HepG2 (cell line): ENCODE measurements around the gene TRAPPC3. TPM values are rescaled to one million over a fixed set of nuclear protein-coding genes. Genes with fewer than 3 reads are reported as not detected.
A peak's percentile ranks its signal among the peaks of the same experiment; 100 is the strongest.

ENCODE experiments used
- CCDC6 ChIP-seq: sonication (generic); formaldehyde crosslinking; IDR thresholded peaks from 2 replicates; pipeline ENCODE4 v1.8.1; 2022; ENCODE audit warnings: mild to moderate bottlenecking, missing genetic modification reagents, moderate library complexity
- CENPT ChIP-seq: sonication (generic); formaldehyde crosslinking; IDR thresholded peaks from 2 replicates; pipeline ENCODE4 v1.8.0; 2022; ENCODE audit warnings: low read depth, mild to moderate bottlenecking, moderate library complexity, missing genetic modification reagents
- DBP ChIP-seq: sonication (generic); formaldehyde crosslinking; IDR thresholded peaks from 2 replicates; pipeline ENCODE4 v1.4.0; 2020; ENCODE audit warnings: missing genetic modification reagents; ENCODE audit errors: not compliant biosample characterization
- DNMT3B ChIP-seq: conservative IDR thresholded peaks from 2 replicates; pipeline ENCODE4 v1.6.1; 2016; ENCODE audit warnings: missing biosample characterization, control low read depth
- FOXO4 ChIP-seq: sonication (generic); formaldehyde crosslinking; conservative IDR thresholded peaks from 2 replicates; pipeline ENCODE4 v1.8.1; 2023; ENCODE audit warnings: missing genetic modification reagents
- IRF2 ChIP-seq: IDR thresholded peaks from 2 replicates; pipeline ENCODE4 v1.6.1; 2018; ENCODE audit warnings: missing genetic modification reagents, missing compliant biosample characterization
- KLF16 ChIP-seq, 2 experiments: sonication (generic) in 1 of 2; formaldehyde crosslinking in 1 of 2; IDR thresholded peaks; 2 replicates each; pipeline versions ENCODE4 v1.6.1 to v1.8.0; 2016 to 2023; ENCODE audit warnings: missing genetic modification reagents in 2 of 2, missing compliant biosample characterization in 1 of 2
- NFIB ChIP-seq: sonication (generic); formaldehyde crosslinking; IDR thresholded peaks from 2 replicates; pipeline ENCODE4 v1.9.0; 2021; ENCODE audit warnings: missing genetic modification reagents, mild to moderate bottlenecking, borderline replicate concordance
- PCBP2 ChIP-seq: fragments of 200-400 bp; formaldehyde crosslinking; optimal IDR thresholded peaks from 2 replicates; pipeline ENCODE3; 2018; ENCODE audit warnings: low read length, low read depth; ENCODE audit not compliant: poor library complexity, severe bottlenecking
- SMC3 ChIP-seq: IDR thresholded peaks from 2 replicates; pipeline ENCODE4 v1.6.1; 2011; ENCODE audit warnings: low read length, improper control_type of control experiment
- SRSF1 ChIP-seq: fragments of 200-400 bp; formaldehyde crosslinking; optimal IDR thresholded peaks from 2 replicates; pipeline ENCODE3; 2017; ENCODE audit warnings: mild to moderate bottlenecking, low read depth, low read length, moderate library complexity
- SYNCRIP ChIP-seq: fragments of 200-400 bp; formaldehyde crosslinking; IDR thresholded peaks from 2 replicates; pipeline ENCODE4 v1.6.1; 2018; ENCODE audit warnings: mild to moderate bottlenecking, low read depth, low read length; ENCODE audit not compliant: insufficient read depth
- TRIM24 ChIP-seq: sonication (generic); formaldehyde crosslinking; IDR thresholded peaks from 2 replicates; pipeline ENCODE4 v1.8.0; 2022; ENCODE audit warnings: mild to moderate bottlenecking, missing genetic modification reagents
- YY1 ChIP-seq: IDR thresholded peaks from 2 replicates; pipeline ENCODE4 v1.6.1; 2011; ENCODE audit warnings: low read length, low read depth, moderate library complexity, mild to moderate bottlenecking; ENCODE audit not compliant: insufficient read depth, insufficient replicate concordance
- ZBTB7A ChIP-seq: sonication (generic); formaldehyde crosslinking; IDR thresholded peaks from 2 replicates; pipeline ENCODE4 v1.8.0; 2022; ENCODE audit warnings: mild to moderate bottlenecking, missing genetic modification reagents
- ZFP36L1 ChIP-seq: sonication (generic); formaldehyde crosslinking; IDR thresholded peaks from 2 replicates; pipeline ENCODE4 v1.8.0; 2022; ENCODE audit warnings: mild to moderate bottlenecking, missing genetic modification reagents, moderate library complexity
- ZFY ChIP-seq: sonication (generic); formaldehyde crosslinking; IDR thresholded peaks from 2 replicates; pipeline ENCODE4 v1.4.0; 2020; ENCODE audit warnings: missing genetic modification reagents
- ZHX2 ChIP-seq, 2 experiments: sonication (generic) in 1 of 2; formaldehyde crosslinking in 1 of 2; IDR thresholded peaks; 2 replicates each; pipeline versions ENCODE4 v1.6.1 to v1.9.0; 2014 to 2022; ENCODE audit warnings: antibody characterized with exemption in 1 of 2, borderline replicate concordance in 1 of 2, inconsistent platforms in 1 of 2, low read depth in 1 of 2, missing genetic modification reagents in 1 of 2
- ZNF121 ChIP-seq: sonication (generic); formaldehyde crosslinking; IDR thresholded peaks from 2 replicates; pipeline ENCODE4 v1.5.0; 2020; ENCODE audit warnings: mild to moderate bottlenecking, missing genetic modification reagents
- ZNF337 ChIP-seq: sonication (generic); formaldehyde crosslinking; IDR thresholded peaks from 2 replicates; pipeline ENCODE4 v1.5.1; 2020; ENCODE audit warnings: missing genetic modification reagents, low read depth, mild to moderate bottlenecking, borderline replicate concordance
- ZNF484 ChIP-seq: sonication (generic); formaldehyde crosslinking; IDR thresholded peaks from 2 replicates; pipeline ENCODE4 v1.5.1; 2020; ENCODE audit warnings: mild to moderate bottlenecking, low read depth, missing genetic modification reagents, borderline replicate concordance
- ZNF879 ChIP-seq: sonication (generic); formaldehyde crosslinking; IDR thresholded peaks from 2 replicates; pipeline ENCODE4 v1.8.1; 2023; ENCODE audit warnings: missing genetic modification reagents
- polyA plus RNA-seq, 8 experiments: library from polyadenylated mRNA; depleted of rRNA in 3 of 8; stranded (reverse) in 7 of 8; unstranded in 1 of 8; fragments of >200 nt; fragmentation: Illumina TruSeq in 4 of 8; extraction: Trizol in 4 of 8; gene quantifications; 2 replicates each; pipeline versions ENCODE4 v1.2.1 to v1.2.3, GENCODE V29; 2011 to 2016; ENCODE audit warnings: low read depth in 4 of 8, missing spikeins in 1 of 8, mixed read lengths in 1 of 8; ENCODE audit not compliant: insufficient read depth in 1 of 8
- total RNA-seq, 5 experiments: library from RNA; depleted of rRNA; stranded (reverse); fragments of >200 nt; fragmentation: Illumina TruSeq; extraction: Trizol; gene quantifications; 2 replicates each; pipeline ENCODE4 v1.2.3, GENCODE V29; 2016; ENCODE audit warnings: low read depth in 1 of 5

Gene TRAPPC3
- total and polyA plus RNA-seq, 2 of the 13 experiments (the other 11 are each of a cell fraction or from before 2014, with no cell fraction given) = 53.7 to 62.4 TPM

GRCh38 chr1:36099681-36100341, 49.5 kb downstream of the TRAPPC3 start (continued):
- TF ChIP-seq DNMT3B (CRISPR knock-in tag) = no peak
- peak; percentile 86 for TF ChIP-seq SMC3
- TF ChIP-seq ZNF121 (CRISPR knock-in tag) = no peak
- 0 out of 2 replicates have a peak, but pooled peaks have one; percentile 44 for TF ChIP-seq CCDC6 (CRISPR knock-in tag)
- TF ChIP-seq TRIM24 = no peak
- no peak for TF ChIP-seq NFIB
- no peak for TF ChIP-seq PCBP2
- TF ChIP-seq ZFY = no peak
- no peak for TF ChIP-seq ZNF879 (CRISPR knock-in tag)
- TF ChIP-seq ZNF484 (CRISPR knock-in tag) = no peak
- TF ChIP-seq SYNCRIP = no peak
- peak; percentile 80 for TF ChIP-seq ZBTB7A (CRISPR knock-in tag)
- 0 out of 2 replicates have a peak, but pooled peaks have one; percentile 20 for TF ChIP-seq IRF2 (CRISPR knock-in tag)
- TF ChIP-seq KLF16 (CRISPR knock-in tag; IDR thresholded peaks at IDR 0.05) = no peak
- no peak for TF ChIP-seq ZNF337
- TF ChIP-seq DBP (CRISPR knock-in tag) = no peak
- TF ChIP-seq SRSF1 = no peak
- TF ChIP-seq ZFP36L1 (CRISPR knock-in tag) = no peak
- peak; percentile 15 for TF ChIP-seq YY1
- TF ChIP-seq CENPT = no peak
- TF ChIP-seq FOXO4 (CRISPR knock-in tag) = no peak
- TF ChIP-seq ZHX2 (IDR thresholded peaks at IDR 0.05; ENCODE audit: low read depth) = no peak
- no peak for TF ChIP-seq ZHX2 (CRISPR knock-in tag; IDR thresholded peaks at IDR 0.05; ENCODE audit: borderline replicate concordance)
